GM12892 (cell line): Measurements from ENCODE around the gene UBASH3B.

Experiments used
- DNase-seq: peaks from one replicate; pipeline ENCODE4 v3.0.0; 2011; ENCODE audit not compliant: insufficient read length
- FAIRE-seq: peaks from 2 replicates; lab custom pipeline; 2011; peaks lifted over from hg19 to GRCh38; lab: Jason Lieb, UNC
- POLR2AphosphoS5 ChIP-seq: IDR thresholded peaks from 2 replicates; pipeline ENCODE4 v1.6.1; 2011; ENCODE audit warnings: low read depth, low read length, control low read depth

Gene UBASH3B

DNA sequence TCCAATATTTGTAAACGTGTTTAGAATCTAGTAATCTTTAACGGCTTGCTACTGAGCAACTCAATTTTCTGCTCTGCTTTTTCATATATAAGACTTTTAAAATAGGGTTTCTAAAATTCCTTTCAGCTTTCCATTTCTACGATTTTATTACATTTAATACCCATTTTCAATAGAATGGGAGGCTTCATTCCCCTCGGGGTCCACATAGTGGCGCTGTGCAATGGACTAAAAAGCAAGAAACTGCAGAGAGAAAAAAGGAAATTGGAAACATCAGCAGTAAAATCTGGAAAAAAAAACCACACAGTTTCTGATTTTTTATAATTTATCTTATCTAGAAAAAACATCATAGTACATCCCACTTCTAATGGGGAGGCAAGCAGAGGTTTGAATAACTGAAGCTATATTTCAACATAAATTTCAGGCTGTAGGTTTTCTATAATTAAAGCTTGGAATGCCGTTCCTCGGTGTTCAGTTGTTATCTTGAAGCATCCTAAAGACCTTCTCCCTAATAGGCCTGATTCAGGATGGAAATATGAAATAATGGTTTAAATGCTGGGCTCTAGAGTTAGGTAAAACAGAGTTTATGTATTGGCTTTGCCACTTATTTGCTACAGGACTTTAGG lies 208.3 kb downstream of the UBASH3B start:
- DNase-seq (no peak), FAIRE-seq (no peak)
- no peak for TF ChIP-seq POLR2AphosphoS5
